GM12892 (cell line): ENCODE measurements around the gene C10orf143.
"Not testable (repeated sequence)": the region's sequence is repeated elsewhere in the genome, so short reads cannot be mapped to it uniquely, and the experiment has no call there.

Experiments used
- DNase-seq: peaks from one replicate; pipeline ENCODE4 v3.0.0; 2011; ENCODE audit not compliant: insufficient read length
- FAIRE-seq: peaks from 2 replicates; lab custom pipeline; 2011; peaks lifted over from hg19 to GRCh38; lab: Jason Lieb, UNC
- POLR2A ChIP-seq: IDR thresholded peaks from 2 replicates; pipeline ENCODE4 v1.6.1; 2011; ENCODE audit warnings: low read depth, low read length, control low read depth
- POLR2AphosphoS5 ChIP-seq: IDR thresholded peaks from 2 replicates; pipeline ENCODE4 v1.6.1; 2011; ENCODE audit warnings: low read depth, low read length, control low read depth
- TAF1 ChIP-seq: IDR thresholded peaks from 2 replicates; pipeline ENCODE4 v1.6.1; 2011; ENCODE audit warnings: low read depth, mild to moderate bottlenecking, control low read depth, low read length, borderline replicate concordance

The C10orf143 gene

GRCh38 chr10:130136226-130137089 lies 25.8 kb upstream of the C10orf143 start, which contains the start of gene GLRX3:
Gene GLRX3, plus strand, starts transcription at chr10:130136391. Its CDS starts 30 bp downstream, at chr10:130136421.
- FAIRE-seq (peak; percentile 96), DNase-seq (peak; percentile 91)
- TF ChIP-seq POLR2AphosphoS5 (no peak), POLR2A (peak; percentile 69; the same call in 1 of the 2 replicates), TAF1 (peak; percentile 93)

- FAIRE-seq (no peak), DNase-seq (no peak)
- TF ChIP-seq POLR2A, result no peak
- no peak for TF ChIP-seq POLR2AphosphoS5
- TF ChIP-seq TAF1, result no peak
Measured at GRCh38 chr10:130135676-130136225, 25.1 kb upstream of the C10orf143 start.

GRCh38 chr10:130128922-130129321 lies 18.3 kb upstream of the C10orf143 start:
- TF ChIP-seq POLR2A (no peak), POLR2AphosphoS5 (no peak), TAF1 (no peak)
- DNase-seq (no peak), FAIRE-seq (no peak)

GRCh38 chr10:130128062-130128781 lies 17.6 kb upstream of the C10orf143 start:
- DNase-seq (no peak), FAIRE-seq (no peak)
- no peak for TF ChIP-seq TAF1
- no peak for TF ChIP-seq POLR2AphosphoS5
- no peak for TF ChIP-seq POLR2A

- DNase-seq, result peak; percentile 64
- TF ChIP-seq POLR2A (no peak), POLR2AphosphoS5 (no peak), TAF1 (no peak)
- peak; percentile 80 for FAIRE-seq
Measured at GRCh38 chr10:130127364-130128061, 16.9 kb upstream of the C10orf143 start.

- no peak for FAIRE-seq
- no peak for DNase-seq
- no peak for TF ChIP-seq TAF1
- TF ChIP-seq POLR2A, result no peak
- no peak for TF ChIP-seq POLR2AphosphoS5
Measured at GRCh38 chr10:130121486-130122079, 11.0 kb upstream of the C10orf143 start.

- not testable (repeated sequence) for FAIRE-seq, DNase-seq
Measured at GRCh38 chr10:130117535-130117934, 6.9 kb upstream of the C10orf143 start.

- not testable (repeated sequence) for DNase-seq, FAIRE-seq
Measured at GRCh38 chr10:130116942-130117341, 6.3 kb upstream of the C10orf143 start.

GRCh38 chr10:130112821-130113220 lies 2.2 kb upstream of the C10orf143 start:
- FAIRE-seq, result no peak
- no peak for DNase-seq
- no peak for TF ChIP-seq POLR2A
- TF ChIP-seq TAF1, result no peak
- TF ChIP-seq POLR2AphosphoS5, result no peak

- DNase-seq (no peak), FAIRE-seq (no peak)
- TF ChIP-seq TAF1, result no peak
- TF ChIP-seq POLR2A, result no peak
- no peak for TF ChIP-seq POLR2AphosphoS5
Measured at GRCh38 chr10:130111852-130112180, 1.2 kb upstream of the C10orf143 start.

- DNase-seq, result peak; percentile 84
- peak; percentile 95 for FAIRE-seq
- TF ChIP-seq POLR2AphosphoS5 (no peak), POLR2A (peak; percentile 69), TAF1 (peak; percentile 63)
Measured at GRCh38 chr10:130111113-130111851, 652 bp upstream of the C10orf143 start.
